H1 (cell line): Measurements from ENCODE around the gene C2. TPM values are rescaled to one million over a fixed set of nuclear protein-coding genes. Genes with fewer than 3 reads are reported as not detected.

Experiments used
- BRCA1 ChIP-seq: IDR thresholded peaks from 2 replicates; pipeline ENCODE4 v1.6.1; 2012; ENCODE audit warnings: low read depth, low read length, improper control_type of control experiment
- POLR2AphosphoS5 ChIP-seq: IDR thresholded peaks from 2 replicates; pipeline ENCODE4 v1.6.1; 2011; ENCODE audit warnings: low read depth, low read length
- SIRT6 ChIP-seq: IDR thresholded peaks from one replicate; pipeline ENCODE4 v1.7.1; 2012; ENCODE audit warnings: low read length, inconsistent platforms
- polyA plus RNA-seq, 7 experiments: library from polyadenylated mRNA; depleted of rRNA in 3 of 7; stranded (reverse) in 5 of 7; unstranded in 2 of 7; fragments of >200 nt in 5 of 7; fragments of 200-250 nt in 2 of 7; gene quantifications; 1 replicate in 5 of 7; 2 replicates in 1 of 7; 4 replicates in 1 of 7; pipeline versions ENCODE4 v1.2.1 to v1.2.3, GENCODE V29; 2011 to 2013; ENCODE audit warnings: missing spikeins in 2 of 7, mixed read lengths in 2 of 7
- total RNA-seq: library from RNA; stranded (reverse); fragmentation: NEBNext Ultra II Directional; extraction: Animal tissue kit (Norgen Biotek cat#: 25700); gene quantifications from 2 replicates; pipeline ENCODE4 v1.2.1, GENCODE V29; 2021

The C2 gene
- total and polyA plus RNA-seq, 2 of the 8 experiments (the other 6 are each of a cell fraction or from before 2014, with no cell fraction given) = 0.26 to 0.38 TPM

DNA sequence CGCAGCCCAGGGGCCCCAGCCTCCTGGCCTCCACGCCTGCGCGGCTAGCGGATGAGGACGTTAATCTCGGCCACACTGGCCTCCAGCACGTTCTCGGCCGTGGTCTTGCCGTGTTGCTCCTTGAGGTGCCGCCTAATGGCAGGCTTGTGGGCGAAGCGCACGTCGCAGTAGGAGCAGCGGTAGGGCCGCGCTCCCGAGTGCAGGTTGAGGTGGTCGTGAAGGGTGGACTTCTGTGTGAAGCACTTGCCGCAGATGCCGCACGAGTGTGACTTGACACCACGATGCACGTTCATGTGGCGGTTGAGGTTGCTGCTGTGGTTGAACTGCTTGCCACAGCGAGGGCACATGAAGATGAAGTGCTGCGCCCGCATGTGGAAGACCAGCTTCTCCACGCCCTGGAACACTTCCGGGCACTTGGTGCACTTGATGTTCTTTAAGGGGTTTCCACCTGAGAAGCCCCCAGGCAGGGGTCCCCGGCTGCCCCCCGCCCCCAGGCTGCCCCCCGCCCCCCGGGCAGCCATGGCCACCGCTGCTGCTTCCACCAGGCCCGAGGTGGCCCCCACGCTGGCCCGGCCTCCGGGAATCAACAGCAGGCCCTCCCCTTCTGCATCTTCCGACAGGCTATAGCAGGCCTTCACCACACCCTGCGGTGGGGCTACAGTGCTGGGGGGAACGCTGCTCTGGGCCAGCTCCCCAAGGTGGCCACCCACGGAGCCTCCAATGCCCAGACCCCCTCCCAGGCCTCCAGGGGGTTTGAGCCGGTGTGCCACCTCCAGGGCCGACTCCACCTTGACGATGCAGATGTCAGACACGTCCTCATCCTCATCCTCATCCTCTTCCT, 27.4 kb upstream of the C2 start (continued):
- TF ChIP-seq POLR2AphosphoS5 (no peak), SIRT6 (no peak), BRCA1 (no peak)
